WI38 (cell line): ENCODE data around the gene HOXA11.

Source experiments
- H3K4me3 ChIP-seq: 2 replicates; pipeline ENCODE4 v1.5.1; 2011; ENCODE audit warnings: low read depth, mild to moderate bottlenecking, control low read depth, low read length
- TF ChIP-seq, protein P1 (sequence below): IDR thresholded peaks from 2 replicates; pipeline ENCODE4 v1.5.1; 2012; ENCODE audit warnings: low read depth, mild to moderate bottlenecking, control low read depth, low read length

The HOXA11 gene

DNA sequence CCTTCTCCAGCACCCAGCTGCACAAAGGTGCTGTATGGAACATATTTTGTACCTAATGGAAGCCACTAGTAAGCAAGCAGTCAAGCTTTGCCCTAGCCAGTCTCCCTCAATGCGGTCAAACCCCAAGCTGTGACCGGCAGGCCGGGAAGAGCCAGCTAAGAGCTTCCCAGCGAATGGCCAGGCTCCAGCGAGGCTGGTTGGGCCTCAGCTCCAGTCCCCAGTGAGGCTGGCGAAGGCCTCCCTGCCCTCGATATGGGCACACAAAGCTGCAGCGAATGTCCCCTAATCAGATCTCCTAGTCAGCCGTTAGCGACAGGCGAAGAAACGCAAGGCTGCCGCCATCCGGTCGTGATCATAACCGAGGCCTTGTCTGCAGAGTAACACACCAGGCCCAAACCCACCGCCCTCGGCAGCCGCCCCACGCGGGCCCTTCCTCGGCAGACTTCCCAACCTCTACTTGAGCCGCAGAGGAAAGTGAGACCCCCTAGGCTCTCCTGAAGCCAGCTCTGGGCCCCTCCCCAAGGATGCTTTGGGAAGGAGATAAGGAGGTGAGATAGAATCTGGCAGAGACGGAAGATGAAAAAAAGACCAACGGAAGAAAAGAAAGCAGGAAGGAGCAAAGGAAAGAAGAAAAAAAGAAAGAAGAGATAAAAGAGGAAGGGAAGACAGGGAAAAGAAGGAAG lies 16.6 kb downstream of the HOXA11 start:
- H3K4me3 ChIP-seq: no peak overlapping the region

DNA sequence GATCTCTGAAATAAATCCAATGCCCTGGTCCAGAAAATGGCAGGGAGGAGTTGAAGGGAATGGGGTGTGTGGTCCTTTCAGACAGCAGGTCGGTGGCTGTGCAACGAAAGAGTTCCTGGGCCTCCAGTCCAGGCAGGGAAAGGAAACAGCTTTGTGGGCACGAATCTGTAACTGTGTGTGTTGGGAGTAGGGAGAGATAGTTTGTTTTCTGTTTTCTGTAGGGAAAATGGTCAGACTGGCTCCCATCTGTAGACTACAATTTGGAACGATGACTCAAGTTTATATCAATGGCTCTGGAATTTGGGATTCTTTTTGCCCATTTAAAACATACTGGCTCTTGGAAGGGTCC lies 17.1 kb downstream of the HOXA11 start:
- H3K4me3 ChIP-seq: no peak overlapping the region
- TF ChIP-seq, protein P1, sequence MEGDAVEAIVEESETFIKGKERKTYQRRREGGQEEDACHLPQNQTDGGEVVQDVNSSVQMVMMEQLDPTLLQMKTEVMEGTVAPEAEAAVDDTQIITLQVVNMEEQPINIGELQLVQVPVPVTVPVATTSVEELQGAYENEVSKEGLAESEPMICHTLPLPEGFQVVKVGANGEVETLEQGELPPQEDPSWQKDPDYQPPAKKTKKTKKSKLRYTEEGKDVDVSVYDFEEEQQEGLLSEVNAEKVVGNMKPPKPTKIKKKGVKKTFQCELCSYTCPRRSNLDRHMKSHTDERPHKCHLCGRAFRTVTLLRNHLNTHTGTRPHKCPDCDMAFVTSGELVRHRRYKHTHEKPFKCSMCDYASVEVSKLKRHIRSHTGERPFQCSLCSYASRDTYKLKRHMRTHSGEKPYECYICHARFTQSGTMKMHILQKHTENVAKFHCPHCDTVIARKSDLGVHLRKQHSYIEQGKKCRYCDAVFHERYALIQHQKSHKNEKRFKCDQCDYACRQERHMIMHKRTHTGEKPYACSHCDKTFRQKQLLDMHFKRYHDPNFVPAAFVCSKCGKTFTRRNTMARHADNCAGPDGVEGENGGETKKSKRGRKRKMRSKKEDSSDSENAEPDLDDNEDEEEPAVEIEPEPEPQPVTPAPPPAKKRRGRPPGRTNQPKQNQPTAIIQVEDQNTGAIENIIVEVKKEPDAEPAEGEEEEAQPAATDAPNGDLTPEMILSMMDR: no peak

More for the DNA sequence above, 16.6 kb downstream of the HOXA11 start:
- TF ChIP-seq, protein P1: no peak

DNA sequence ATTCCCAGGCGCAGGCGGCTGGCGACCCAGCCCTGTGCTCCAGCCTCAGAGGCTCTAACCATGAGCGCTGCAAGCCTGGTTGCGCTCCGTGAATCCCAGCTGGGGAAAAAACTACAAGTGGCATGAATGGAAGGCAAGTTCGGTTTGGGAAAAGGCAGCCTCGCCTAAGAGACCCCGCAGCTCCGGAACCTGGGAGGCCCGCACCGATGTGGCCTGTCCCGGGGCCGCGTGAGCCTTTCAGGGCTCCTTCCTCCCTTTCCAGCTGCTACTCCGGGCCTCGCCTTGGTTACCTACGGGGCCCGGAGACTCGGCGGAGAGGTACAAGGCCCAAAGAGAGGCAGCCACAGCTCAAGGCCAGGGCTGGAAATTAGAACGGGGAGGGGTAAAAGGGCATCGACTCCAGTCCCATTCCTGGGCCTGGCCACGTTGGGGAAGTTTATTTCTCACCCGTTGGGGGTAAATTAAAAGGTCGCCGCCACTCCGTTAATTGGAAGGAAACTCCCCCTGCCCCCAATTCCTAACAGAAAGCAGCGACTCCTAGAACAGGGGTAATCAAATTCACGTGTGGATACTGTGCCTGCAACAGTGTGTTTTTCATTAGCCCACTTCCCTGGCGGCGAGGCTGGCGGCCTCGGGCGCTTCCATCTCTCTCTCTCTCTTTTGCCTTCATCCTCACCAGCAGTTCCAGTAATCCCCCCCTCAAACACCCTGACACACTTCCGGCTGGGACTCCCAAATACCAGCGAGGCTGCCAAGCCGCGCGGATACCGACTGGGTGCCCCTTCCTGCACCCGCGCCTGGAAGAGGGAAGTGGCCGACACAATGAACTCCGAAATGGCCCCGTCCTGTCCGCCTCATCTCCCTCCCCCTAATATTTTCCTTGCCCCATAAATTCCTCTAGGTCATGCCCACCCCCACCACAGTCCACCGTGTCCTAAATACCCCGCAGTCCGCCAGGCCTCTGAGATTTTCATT lies 18.2 kb downstream of the HOXA11 start:
- no peak overlapping the region for H3K4me3 ChIP-seq
- TF ChIP-seq, protein P1: no peak

DNA sequence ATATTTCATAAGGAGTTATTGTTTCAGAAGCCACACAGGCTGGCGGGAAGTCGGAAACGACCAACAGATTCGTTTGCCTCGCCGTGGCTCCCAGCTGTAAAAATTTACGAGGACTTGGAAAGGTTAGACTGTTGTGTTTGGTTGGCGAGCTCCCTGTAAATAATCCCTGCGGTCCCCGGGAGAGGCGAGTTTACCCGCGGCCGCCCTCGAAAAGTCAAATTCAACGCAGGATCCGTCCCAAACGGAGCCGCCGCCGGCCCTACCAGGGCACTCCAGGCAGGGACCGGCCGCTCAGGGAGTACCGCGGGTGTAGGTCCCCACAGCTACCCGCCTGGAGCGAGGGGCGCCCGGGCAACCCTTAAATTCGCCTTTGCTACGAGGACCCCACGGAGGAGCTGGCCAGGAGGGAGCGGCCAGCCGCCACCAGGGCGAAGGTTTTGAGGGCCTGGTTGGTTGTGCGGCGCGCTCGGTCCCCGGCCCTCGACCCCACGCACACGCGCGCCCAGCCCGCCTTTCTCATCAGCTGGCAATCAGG lies 19.0 kb downstream of the HOXA11 start:
- no peak overlapping the region for H3K4me3 ChIP-seq
- TF ChIP-seq, protein P1: no peak

DNA sequence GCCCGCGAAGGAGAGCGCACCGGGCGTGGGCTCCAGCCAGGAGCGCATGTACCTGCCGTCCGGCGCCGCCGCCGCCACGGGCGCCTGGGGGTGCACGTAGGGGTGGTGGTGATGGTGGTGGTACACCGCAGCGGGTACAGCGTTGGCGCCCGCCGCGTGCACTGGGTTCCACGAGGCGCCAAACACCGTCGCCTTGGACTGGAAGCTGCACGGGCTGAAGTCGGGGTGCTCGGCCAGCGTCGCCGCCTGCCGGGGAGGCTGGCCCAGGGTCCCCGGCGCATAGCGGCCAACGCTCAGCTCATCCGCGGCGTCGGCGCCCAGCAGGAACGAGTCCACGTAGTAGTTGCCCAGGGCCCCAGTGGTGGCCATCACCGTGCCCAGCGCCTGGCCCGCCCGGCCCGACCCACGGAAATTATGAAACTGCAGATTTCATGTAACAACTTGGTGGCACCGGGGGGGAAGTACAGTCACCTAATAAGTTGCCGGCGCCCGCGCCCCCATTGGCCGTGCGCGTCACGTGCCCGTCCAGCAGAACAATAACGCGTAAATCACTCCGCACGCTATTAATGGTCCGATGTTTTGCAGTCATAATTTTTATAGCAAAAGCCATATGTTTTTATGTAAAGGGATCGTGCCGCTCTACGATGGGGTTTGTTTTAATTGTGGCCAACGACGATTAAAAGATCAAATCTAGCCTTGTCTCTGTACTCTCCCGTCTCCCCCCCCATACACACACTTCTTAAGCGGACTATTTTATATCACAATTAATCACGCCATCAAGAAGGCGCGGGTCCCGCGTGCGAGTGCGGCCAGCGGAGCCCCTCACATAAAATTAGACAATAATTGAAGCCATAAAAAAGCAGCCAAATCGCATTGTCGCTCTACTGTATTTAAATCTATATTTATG lies 19.7 kb downstream of the HOXA11 start, which contains the start of gene HOXA9:
HOXA9 (minus strand) TSS at position 449 of the 907 bp plus-strand sequence; CDS start at position 369, 80 bp downstream.
- H3K4me3 ChIP-seq: no peak within 1 kb of the TSS
- TF ChIP-seq, protein P1: no peak

DNA sequence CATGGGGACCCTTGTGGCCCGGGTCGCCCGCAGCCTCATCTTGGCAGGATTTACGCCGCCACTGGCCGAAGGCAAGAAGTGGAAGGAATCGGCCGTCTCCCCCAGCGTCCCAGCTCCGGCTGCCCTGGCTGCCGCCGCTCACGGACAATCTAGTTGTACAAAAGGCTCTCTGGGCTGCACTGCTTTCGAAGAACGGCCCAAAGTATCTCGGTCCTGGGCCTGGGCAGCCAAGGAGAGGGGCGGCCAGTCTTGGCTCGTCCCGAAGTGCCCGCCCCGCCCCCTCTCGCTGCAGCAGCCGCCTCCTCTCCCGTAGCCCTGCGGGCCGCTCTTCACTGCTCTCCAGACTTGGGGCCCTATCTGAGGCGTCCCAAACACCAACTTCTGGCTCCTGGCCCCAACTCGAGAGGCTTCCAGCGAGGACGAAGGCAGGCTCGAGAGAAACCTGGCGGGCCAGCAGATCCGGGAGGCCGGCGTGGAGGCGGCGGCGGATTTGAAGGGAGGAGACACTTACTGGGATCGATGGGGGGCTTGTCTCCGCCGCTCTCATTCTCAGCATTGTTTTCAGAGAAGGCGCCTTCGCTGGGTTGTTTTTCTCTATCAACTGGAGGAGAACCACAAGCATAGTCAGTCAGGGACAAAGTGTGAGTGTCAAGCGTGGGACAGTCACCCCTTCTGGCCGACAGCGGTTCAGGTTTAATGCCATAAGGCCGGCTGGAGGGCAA lies 20.5 kb downstream of the HOXA11 start:
- H3K4me3 ChIP-seq: no peak overlapping the region
- TF ChIP-seq, protein P1: no peak
